NCI-H2029 (cell line): ENCODE data around the gene BMP2.
A peak's percentile ranks its signal among the peaks of the same experiment; 100 is the strongest.

Experiments used
- DNase-seq: peaks from one replicate; lab custom pipeline; 2025; lab: John Stamatoyannopoulos, UW

Gene BMP2

DNA sequence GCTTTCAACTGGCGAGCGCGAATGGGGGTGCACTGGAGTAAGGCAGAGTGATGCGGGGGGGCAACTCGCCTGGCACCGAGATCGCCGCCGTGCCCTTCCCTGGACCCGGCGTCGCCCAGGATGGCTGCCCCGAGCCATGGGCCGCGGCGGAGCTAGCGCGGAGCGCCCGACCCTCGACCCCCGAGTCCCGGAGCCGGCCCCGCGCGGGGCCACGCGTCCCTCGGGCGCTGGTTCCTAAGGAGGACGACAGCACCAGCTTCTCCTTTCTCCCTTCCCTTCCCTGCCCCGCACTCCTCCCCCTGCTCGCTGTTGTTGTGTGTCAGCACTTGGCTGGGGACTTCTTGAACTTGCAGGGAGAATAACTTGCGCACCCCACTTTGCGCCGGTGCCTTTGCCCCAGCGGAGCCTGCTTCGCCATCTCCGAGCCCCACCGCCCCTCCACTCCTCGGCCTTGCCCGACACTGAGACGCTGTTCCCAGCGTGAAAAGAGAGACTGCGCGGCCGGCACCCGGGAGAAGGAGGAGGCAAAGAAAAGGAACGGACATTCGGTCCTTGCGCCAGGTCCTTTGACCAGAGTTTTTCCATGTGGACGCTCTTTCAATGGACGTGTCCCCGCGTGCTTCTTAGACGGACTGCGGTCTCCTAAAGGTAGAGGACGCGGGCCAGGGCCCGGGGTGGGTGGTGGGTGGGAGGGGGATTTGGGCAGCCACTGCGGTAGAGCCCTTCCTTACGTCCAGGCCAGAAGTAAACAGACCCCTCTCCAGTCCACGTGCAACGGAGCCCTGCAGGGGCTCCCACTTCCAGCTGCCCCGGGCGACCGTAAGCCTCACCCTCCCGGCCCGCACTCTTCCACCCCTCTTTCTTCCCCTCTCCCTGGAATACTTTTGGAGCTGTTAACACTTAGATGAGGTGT is 998 bp downstream of the BMP2 start:
- no peak for DNase-seq

DNA sequence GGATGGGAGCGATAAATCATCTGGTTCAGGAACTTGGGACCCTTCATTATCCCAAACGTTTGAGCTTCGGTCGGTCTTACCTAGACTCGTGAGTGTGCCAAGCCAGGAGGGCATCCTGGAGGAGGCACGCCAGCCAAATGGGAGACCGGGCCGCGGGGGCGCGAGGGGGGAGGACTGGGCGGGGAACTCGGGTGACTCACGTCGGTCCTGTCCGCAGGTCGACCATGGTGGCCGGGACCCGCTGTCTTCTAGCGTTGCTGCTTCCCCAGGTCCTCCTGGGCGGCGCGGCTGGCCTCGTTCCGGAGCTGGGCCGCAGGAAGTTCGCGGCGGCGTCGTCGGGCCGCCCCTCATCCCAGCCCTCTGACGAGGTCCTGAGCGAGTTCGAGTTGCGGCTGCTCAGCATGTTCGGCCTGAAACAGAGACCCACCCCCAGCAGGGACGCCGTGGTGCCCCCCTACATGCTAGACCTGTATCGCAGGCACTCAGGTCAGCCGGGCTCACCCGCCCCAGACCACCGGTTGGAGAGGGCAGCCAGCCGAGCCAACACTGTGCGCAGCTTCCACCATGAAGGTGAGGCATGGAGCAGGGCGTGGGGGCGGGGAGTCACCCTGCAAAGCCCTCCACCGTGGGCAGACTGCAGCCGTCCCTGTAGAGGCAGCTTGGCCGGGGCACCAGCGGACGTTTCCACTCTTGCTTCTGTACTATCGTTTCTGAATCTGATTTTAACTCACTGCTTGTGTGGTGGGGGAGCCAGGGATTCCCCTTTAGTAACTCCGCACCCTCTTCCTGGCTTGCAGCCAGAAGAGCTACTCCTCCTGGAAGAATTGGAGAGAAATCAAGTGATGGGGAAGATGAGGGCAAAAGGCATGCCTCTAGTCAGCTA is 2.7 kb downstream of the BMP2 start:
- no peak for DNase-seq

DNA sequence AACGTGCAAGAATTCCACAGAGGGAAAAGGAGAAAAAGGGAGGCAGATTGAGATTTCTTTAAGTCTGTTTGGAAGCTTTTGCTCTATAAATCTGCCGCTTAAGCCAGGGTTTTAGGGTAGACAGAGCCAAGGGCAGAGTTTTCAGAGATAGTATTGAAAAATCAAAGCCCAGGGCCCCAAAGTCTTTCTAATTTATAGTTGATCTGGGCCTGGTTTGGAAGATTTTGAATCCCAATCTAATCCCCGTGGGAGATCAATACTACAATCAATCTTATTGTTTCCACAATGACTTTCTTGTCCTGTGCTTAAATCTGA is 3.3 kb downstream of the BMP2 start:
- DNase-seq = no peak

DNA sequence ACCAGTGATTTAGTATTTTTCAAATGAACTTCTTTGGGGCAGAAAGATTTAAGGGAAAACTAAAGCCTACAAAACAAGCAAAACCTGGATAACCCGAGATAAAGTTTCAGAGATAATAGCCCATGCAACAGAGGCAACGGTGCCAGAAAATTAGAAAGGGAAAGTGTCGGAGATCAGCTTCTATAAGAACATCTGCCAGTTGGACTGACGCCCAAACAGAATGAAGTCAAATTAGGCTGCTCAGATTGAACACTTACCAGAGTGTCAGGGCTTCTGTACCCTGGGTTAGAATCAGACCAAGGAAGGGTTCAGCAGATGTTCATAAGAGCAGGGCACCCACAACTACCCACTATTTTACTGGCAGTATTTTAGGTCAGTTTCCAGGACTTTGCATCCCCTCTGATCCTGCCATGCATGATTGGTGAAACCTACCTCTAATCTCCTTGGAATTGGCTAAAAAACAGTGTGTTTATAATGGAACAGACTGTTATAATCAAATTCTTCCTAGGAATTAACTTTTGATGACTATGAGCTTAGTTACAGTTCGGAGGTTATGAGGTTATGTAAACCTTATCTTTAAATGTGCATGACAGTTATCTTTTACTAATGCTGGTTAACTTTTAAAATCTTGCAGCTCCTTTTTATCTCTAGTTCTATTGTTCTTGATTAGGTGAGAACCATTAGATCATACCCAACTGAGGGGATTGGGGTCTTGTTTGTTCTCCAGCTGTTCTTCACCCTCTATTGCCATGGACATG is 13.1 kb downstream of the BMP2 start:
- no peak for DNase-seq

DNA sequence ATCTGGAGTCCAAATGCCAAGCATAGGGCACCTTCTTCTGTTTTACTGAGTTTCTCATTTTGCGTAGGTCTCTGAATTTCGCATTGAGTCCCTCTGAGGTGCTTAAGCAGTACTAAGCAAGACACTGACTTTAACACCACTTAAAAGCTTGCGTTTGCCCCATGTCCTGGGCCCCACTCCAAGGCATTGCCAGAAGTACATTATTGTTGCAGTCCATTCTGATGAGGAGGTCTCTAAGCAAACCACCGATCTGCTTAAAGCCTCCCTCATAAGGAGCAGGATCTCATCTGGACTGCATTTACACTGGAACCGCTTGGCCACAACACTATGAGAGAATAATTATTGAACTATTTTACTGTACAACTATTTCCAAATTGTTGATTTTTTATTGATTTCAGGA is 16.3 kb downstream of the BMP2 start:
- DNase-seq = no peak

DNA sequence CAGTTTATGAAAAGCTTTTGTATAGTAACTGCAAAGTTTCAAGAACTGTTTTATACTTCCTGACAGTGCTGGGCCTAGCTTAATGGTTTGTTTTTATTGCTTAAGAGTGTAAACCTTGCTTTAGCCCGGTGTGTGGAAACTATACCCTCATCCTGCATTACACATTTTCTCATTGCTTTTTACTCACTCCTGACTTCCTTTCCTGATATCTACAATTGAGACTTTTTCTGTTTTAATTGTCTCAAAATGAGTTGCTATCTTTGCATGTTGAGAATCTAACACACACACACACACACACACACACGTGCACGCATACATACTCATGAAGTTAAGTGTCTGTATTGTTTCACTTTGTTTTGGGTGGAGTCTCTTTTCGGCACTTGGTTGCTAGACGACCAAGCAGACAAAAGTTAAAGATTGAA is 16.7 kb downstream of the BMP2 start:
- DNase-seq = no peak

DNA sequence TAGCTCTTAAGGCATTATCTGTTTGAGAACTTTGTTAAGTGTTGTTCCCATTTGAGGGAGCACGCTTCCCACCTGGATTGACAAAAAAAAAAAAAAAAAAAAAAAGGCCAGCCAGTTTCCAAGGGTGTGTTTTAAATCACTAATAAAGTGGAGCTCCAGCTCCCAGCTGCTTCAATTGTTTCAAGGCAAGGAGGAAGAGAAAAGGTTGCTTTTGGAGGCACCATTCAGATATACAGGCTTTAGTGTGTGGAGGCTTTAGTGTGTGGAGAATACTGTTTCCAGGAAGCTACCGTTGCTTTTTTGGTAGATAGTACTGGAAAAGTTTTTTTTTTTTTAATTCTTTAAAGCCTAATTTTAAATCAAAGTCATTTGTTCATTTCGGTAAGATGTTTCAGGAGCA is 17.3 kb downstream of the BMP2 start:
- no peak for DNase-seq

DNA sequence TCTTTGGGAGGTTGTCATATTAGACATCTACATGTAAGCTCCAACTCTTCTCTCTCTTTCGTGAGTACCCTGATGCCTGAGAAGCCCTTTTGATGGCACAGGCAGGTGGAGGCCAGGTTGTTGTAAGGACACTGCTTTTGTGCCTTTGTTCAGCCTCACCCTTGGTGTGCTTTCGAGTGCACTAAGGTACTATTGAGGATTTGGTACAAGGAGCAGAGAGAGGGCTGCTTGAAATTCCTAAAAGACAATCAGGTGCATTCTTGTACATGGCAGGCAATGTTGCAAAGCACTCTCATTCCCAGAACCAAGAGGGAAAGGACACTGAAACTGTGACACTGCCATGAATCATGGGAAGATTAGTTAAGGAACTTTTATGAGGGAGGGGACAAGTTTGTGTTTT is 19.1 kb downstream of the BMP2 start:
- DNase-seq = no peak

DNA sequence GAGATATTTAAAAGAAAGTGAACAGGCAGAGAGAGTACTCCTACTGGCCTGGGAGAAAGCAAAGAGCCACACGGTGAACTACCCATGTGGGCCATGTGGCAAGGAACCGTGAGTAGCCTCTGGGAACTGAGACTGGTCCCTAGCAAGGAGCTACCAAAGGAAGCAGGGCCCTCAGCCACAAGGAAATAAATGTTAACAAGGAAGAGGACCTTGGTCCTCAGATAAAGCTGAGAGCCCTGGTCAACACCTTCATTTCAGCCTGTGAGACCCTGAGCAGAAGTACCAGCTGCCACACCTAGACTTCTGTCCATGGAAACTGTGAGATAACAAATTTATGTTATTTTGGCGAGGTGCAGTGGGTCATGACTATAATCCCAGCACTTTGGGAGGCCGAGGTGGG is 25.3 kb downstream of the BMP2 start:
- DNase-seq = no peak

DNA sequence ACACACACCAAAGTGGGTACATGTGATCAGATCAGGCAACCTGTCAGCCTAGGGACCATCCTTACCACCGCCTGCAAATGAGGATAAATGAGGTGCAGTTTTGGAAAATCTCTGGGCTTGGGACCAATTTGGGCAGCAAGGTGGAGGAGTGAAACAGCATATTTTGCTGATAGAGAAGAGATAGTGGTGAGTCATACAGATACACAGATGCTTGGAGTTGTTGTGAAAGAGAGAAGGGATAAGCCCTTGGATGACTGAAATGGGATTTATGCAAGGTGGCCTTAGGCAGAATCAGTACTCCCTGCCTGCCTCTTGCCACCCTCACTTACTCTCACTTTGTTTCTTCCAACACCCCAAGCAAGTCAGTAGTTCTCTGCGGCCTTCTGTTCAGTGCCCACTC is 34.7 kb downstream of the BMP2 start:
- no peak for DNase-seq

DNA sequence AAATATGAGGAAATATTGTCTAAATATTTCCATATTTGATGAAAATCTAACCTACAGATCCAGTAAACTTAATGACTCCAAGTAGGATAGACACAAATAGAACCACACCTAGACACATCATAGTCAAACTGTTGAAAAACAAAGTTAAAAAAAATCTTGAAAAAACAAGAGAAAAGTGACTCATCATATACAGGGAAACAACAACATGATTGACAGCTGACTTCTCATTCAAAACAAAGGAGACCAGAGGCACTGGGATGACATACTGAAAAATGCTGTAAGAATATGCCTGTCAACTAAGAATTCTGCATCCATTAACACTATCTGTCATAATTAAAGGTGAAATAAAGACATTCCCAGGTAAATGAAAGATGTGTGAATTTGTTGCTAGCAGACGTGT is 38.8 kb downstream of the BMP2 start:
- DNase-seq = no peak

DNA sequence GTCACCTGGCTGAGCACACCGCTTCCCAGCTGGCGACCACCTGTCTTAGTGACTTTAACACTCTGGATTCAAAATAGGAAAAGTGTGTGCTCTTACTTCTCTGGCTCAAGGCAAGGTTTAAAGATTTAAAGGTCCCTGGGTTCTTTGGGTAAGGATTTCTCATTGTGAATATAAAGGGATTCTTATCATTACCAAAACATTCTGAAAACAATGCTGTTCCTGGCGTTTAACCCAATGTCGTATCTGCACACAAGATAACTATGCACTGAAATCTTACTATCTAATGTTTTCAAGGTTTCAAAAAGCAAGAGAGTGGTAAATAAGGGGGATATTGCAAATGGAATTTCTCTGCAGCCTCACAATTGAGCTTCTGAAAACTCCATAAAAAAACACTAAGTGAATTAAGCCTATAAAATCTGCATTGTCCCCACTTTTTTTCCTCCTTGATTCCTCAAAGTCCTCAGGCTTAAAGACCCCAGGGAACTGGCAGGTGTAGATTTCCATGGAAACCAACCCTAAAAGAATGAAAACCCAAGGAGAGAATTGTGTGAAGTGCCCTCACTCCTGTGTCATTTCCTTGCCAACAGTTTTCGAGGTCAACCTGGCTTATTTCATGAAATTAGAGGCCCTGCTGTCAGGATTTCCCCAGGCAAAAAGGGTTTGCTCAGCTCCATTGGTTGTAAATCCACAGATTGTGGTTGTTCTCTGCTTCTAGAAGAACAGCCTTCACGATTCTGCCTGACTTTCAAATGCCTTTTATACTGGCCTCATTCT is 44.0 kb downstream of the BMP2 start:
- no peak for DNase-seq

DNA sequence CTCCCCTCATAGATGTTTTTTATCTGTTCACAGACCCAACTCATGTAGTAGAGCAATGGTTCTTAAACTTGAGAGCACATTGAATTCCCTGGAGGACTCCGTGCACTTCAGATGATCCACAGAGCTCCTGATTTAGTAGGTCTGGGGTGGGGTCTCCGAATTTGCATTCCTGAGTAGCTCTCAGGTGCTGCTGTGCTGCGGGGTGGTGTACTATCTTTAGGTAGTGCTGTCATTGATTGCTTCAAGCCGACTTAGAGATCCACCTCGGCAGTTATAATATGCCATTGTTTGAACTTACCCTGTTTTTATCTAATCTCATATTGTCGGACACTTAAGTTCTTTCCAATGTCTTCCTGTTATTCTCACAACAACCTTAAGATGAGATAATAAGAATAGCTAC is 45.0 kb downstream of the BMP2 start:
- DNase-seq = no peak

DNA sequence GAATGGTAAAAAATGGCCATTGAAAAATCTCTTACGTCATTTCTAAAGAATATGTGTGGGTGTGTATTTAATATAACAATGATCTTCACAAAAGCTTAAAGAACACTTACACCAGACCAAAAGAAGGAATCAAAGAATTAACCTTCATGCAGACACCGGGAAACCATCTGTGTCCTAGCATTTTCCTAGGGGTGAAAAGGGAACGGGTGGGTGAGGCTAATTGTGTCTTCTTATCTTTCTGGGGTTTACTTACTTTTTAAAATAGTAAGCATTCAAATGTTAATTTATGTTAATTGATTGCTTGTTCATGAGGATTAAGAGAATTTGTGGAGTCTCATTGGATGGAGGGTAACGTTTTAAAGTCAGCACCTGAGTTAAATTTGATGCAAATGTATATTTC is 47.5 kb downstream of the BMP2 start:
- no peak for DNase-seq

DNA sequence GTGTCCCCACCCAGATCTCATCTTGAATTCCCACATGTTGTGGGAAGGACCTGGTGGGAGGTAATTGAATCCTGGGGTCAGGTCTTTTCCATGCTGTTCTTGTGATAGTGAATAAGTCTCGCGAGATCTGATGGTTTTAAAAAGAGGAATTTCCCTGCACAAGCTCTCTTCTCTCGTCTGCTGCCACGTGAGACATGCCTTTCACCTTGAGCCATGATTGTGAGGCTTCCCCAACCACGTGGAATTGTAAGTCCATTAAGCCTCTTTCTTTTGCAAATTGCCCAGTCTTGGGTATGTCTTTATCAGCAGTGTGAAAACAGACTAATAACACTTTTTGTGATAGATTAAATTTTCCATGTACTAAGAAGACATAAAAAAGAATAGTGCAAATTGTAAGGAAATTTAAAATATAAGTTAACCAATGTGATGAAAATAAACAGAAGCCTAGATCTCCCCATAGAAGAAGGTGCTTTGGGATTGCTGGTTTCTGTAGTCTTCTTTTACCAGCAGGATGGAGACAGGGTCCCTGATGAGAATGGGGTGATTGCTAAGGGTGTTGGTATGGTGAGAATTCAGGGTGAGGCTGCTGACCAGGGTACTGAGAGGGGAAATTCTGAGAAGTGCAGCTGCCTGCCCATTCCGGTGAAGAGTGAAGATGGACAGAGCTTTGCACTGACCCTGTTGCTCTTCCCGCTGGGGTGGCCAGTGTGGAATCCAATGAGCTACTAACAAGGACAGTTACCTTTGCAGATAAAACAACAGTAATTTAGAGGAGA is 50.7 kb downstream of the BMP2 start:
- no peak for DNase-seq

DNA sequence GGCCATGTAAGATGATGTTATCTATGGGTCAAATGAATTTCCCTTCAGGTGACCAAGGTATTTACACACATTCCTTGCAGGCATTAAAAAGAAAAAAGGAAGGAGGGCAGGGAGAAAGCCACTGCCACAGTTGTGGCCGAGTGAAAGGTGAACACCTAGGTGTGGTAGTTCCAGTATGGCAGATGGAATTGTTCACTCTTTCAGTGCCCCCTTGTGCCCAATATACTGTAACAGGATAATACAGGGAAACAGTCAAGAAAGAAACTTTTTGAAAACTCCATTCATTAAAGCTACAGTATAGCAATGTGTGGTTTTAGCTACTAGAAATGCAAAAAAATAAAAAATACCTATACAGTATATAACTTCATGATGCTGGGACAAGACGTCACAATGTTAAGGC is 52.1 kb downstream of the BMP2 start:
- DNase-seq = no peak

DNA sequence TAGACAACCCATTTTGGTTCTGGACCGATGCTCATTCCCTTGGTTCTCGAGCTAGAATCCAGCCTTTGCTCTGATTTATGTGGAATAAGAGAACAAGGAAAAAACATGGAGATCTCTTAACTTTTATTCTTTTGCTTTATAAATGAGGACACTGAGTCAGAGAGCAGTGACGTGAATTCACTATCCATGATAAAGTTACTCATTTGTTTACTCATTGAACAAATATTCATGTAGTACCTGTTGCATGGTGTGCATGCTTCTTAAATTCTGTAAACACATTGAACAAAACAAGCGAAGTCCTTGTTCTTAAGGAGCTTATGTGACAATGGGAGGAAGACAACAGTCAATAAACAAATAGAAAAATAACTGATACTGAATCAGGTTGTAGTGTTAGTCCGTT is 56.9 kb downstream of the BMP2 start:
- DNase-seq = no peak

DNA sequence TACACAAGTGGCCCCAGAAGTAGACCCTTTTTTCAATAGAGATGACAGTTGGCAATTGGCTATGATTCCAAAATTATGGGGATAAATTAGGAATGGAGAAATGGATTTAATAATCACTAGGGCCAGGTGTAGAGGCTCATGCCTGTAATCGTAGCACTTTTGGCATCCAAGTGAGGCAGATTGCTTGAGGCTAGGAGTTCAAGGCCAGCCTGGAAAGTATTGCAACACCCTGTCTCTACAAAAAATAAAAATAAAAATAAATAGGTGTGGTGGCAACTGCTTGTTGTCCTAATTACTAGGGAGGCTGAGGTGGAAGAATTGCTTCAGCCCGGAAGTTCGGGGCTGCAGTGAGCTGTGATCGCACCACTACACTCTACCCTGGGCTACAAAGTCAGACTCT is 60.0 kb downstream of the BMP2 start:
- no peak for DNase-seq

DNA sequence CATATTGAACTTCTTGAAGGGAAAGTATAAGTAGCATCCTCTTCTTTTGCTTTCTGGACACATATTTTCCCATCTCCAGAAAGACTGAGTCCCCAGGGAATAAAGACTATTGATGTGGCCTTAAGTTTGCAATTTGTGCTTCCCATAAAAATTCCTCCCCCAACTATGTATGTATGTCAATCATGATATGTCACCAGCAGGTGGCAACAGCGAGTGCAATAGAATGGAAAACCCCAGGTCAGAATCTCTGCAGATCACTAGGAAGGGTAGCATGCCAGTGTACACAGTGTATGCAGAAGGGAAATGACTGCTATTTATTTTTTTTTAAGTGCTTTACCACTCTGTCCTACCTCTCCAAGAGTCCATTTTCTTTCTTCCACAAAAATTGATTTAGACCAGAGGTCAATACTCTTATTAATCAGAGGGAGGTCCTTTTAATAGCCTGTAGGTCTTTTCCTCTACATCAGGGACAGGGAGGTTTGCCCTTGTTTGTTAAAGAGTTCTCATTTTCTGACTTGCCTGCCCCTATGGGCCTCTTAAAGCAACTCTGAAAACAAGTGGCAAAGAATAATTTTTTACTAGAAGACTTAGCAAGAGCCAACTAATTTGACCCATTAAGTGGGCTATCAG is 61.4 kb downstream of the BMP2 start:
- peak; percentile 71 for DNase-seq

DNA sequence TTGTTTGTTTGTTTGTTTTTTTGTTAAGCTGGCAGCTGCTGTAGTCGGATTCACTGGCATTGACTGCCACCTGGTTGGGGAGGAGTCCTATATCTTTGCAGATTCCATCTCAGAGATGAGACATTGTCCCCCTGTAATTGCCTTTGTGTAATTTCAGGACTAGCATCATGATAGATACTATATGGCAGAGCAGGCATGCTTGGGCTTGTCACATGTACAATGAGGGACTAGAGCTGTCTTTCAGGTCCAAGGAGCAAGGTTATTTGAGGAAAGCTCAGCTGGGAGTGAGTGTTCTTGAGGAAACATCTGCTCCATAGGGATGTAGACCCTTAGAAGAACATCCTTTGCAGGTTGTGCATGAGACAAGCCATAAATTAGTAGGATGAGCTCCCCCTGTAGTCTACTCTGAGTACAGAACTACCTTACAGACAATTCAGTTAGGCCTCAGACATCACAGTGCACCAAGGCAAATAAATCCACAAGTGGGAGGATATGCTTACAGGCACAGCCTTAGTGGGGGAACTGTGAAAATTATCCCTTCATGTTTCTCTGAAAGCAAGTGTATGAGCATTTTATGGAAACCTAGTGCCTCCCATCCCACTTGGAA is 62.1 kb downstream of the BMP2 start:
- no peak for DNase-seq
